NOMO-1 treated with DMSO at 0.1 percent for 48 hours (cell line): Measurements from ENCODE around the gene GLI1.
"Not testable (repeated sequence)": the region's sequence is repeated elsewhere in the genome, so short reads cannot be mapped to it uniquely, and the experiment has no call there.

Source experiments
- DNase-seq: peaks from one replicate; lab custom pipeline; 2025; ENCODE audit not compliant: unreplicated experiment; lab: John Stamatoyannopoulos, UW

The GLI1 gene

DNA sequence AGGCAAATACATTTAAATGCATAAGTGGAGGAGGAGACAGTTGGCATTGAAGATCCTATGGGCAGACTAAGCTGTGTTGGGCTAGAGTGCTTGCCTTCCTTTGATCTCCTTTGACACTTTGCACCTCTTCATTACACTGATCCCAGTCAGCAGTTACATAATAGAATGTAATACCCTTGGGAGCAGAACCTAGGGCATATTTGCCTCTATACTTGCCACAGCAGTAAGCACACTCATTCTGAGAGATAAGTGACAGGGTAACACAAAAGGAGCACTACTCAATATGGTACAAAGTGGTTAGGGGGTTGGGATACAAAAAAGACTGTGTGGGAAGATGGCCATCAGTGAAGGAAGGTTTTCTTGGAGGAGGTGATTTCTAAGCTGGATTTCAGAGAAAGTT lies 37.2 kb downstream of the GLI1 start:
- DNase-seq, result no peak

DNA sequence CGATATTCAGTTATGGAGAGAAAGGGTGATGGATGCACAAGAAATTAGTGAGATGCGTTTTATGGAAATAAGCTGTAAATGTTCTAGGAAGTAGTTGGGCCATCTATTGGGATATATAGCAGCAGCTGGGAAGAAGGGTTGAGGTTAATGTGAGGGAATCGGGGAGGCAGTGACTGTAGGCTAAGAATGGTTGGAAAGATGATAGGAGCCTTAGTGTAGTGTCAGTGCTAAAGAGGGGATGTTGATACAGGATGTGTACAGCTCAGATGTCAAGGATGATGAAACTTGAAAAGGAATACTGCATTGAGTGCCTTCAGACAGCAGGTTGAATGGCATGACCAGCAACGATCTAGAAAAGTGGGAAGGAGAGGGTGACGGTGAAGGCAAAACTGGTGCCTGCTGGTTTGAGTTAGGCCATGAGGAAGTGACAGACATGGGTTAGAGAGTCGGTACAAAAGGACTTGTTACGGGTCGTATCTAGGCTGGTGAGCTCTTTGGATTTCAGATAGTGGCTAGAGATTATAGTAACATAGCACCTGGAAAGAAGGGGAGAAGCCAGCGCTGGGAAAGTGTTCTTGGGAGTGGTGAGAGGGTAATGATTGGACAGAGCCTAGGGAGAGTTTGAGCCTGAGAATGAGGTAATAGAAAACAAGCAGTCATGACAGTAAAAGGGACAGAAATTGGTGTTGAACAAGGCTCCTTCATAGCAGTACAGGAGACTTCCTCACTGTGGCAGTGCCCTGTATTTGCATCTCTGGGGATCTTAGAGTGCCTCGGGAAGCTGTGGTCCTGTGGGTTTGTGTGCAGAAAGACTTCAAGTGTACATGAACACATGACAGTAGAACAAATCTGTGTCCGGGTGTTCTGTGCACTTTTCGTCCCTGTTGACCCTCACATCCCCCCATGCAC lies 37.9 kb downstream of the GLI1 start:
- no peak for DNase-seq

DNA sequence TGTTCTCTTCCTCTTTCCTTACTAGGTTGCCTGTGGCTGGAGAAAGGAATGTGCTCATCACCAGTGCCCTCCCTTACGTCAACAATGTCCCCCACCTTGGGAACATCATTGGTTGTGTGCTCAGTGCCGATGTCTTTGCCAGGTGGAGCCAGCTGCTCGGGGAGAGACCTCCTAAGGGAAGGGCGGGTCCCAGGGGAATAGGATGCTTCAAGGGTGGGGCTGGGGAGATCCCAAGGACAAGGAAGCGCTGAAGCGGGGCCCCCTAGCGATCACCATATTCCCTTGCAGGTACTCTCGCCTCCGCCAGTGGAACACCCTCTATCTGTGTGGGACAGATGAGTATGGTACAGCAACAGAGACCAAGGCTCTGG lies 38.5 kb downstream of the GLI1 start:
- no peak for DNase-seq

DNA sequence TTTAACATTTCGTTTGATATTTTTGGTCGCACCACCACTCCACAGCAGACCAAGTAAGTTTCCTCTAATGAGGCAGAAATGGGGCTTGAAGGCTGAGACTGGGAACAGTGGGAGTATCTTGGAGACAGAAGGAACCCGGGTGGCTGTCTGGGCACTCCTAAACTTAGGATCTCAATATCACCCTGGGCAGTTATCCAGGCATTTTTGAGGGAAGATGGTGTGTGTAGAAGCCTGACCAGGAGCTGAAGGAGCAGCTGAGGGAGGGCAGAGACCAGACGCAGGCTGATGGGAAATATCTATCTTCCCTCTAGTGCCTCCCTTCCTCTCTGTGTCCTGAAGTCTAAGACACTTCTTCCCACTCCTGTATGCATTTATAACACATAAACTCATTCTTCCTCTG lies 39.0 kb downstream of the GLI1 start:
- no peak for DNase-seq

DNA sequence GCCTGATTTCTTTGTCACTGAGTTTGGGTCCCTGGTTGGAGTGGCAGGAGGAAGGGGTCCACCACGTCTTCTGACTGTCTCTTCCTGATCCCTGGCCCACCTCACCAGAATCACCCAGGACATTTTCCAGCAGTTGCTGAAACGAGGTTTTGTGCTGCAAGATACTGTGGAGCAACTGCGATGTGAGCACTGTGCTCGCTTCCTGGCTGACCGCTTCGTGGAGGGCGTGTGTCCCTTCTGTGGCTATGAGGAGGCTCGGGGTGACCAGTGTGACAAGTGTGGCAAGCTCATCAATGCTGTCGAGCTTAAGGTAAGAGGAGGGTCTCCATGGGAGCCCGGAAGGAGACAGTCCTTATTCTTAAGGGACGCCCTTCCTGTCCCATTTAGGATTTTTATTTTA lies 40.6 kb downstream of the GLI1 start:
- no peak for DNase-seq

DNA sequence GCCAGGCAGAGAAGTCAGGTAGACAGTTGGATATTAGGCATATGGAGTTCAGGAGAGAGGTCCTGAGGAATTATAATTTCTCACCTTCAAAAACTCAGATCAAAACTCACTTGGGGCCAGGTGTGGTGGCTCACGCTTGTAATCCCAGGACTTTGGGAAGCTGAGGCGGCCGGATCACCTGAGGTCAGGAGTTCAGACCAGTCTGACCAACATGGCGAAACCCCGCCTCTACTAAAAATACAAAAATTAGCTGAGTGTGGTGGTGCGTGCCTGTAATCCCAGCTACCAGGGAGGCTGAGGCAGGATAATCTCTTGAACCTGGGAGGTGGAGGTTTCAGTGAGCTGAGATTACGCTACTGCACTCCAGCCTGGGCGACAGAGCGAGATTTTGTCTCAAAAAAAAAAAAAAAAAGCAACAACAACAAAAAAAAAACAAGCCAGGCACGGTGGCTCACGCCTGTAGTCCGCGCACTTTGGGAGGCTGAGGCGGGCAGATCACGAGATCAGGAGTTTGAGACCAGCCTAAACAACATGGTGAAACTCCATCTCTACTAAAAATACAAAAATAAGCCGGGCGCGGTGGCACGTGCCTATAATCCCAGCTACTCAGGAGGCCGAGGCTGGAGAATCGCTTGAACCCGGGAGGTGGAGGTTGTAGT lies 42.9 kb downstream of the GLI1 start:
- not testable (repeated sequence) for DNase-seq

DNA sequence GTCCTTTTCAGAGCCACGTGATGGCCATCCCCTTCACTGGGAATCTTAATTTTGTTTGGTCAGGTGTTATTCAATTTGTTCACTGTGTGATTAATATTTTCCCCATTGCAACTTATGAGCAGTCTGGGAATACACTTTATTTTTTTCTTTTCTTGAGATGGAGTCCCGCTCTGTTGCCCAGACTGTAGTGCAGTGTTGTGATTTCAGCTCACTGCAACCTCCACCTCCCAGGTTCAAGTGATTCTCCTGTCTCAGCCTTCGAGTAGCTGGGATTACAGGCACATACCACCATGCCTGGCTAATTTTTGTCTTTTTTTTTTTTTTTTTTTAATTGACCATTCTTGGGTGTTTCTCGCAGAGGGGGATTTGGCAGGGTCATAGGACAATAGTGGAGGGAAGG lies 47.0 kb downstream of the GLI1 start:
- not testable (repeated sequence) for DNase-seq

DNA sequence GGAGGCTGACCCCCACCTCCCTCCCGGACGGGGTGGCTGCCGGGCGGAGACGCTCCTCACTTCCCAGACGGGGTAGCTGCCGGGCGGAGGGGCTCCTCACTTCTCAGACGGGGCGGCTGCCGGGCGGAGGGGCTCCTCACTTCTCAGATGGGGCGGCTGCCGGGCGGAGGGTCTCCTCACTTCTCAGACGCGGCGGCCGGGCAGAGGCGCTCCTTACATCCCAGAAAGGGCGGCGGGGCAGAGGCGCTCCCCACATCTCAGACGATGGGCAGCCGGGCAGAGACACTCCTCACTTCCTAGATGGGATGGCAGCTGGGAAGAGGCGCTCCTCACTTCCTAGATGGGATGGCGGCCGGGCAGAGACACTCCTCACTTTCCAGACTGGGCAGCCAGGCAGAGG lies 48.2 kb downstream of the GLI1 start:
- not testable (repeated sequence) for DNase-seq

DNA sequence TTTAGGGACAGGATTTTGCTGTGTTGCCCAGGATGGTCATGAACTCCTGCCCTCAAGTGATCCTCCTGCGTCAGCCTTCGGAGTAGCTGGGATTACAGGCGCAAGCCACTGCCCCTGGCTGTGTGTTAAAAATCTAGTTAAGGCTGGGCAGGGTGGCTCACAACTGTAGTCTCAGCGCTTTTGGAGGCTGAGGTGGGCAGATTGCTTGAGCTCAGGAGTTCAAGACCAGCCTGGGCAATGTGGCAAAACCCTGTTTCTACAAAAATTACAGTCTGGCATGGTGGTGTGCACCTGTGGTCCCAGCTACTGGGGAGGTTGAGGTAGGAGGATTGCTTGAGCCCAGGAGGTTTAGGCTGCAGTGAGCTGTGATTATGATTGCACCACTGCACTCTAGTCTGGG lies 51.6 kb downstream of the GLI1 start:
- DNase-seq, result no peak

DNA sequence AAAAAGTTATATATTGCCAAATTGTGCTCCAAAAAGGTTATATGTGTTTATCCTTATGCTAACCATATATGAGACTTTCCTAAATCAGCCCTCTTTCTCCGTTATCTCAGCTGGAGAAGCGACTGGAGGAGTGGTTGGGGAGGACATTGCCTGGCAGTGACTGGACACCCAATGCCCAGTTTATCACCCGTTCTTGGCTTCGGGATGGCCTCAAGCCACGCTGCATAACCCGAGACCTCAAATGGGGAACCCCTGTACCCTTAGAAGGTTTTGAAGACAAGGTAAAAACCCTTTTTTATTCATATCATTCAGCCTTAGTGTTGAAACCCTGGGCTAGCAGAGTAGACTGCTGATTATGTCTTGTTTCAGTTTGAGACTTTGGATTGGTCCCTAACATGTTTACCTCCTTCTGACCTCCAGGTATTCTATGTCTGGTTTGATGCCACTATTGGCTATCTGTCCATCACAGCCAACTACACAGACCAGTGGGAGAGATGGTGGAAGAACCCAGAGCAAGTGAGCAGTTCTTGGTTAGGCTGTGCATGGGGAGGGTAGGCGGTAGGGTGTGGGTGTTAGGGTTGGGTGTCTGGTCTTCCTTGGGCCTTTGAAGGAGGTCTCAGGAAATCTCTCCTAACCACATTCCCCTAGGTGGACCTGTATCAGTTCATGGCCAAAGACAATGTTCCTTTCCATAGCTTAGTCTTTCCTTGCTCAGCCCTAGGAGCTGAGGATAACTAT lies 52.2 kb downstream of the GLI1 start:
- DNase-seq, result no peak

DNA sequence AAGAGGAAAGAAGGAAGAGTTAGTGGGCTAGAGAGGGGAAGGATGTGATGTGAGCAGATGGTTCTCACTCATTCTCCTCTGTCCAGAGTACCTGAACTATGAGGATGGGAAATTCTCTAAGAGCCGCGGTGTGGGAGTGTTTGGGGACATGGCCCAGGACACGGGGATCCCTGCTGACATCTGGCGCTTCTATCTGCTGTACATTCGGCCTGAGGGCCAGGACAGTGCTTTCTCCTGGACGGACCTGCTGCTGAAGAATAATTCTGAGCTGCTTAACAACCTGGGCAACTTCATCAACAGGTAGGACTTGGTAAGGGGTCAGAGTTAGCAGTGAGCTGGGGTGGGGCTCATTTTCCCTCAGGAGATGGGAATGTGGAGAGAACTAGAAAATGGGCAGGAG lies 53.1 kb downstream of the GLI1 start:
- no peak for DNase-seq

DNA sequence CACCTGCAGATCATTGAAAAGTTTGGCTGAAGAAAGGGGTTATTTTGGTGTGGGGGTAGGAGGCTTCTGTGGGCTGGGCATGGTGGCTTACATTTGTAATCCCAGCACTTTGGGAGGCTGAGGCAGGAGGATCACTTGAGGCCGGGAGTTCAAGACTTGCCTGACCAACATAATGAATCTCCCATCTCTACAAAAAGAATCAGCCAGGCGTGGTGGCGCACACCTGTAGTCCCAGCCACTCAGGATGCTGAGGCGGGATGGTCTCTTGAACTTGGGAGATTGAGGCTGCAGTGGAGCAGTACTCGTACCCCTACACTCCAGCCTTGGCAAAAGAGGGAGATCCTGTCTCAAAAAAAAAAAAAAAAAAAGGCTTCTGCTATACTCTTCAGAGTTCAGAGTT lies 53.7 kb downstream of the GLI1 start:
- no peak for DNase-seq

DNA sequence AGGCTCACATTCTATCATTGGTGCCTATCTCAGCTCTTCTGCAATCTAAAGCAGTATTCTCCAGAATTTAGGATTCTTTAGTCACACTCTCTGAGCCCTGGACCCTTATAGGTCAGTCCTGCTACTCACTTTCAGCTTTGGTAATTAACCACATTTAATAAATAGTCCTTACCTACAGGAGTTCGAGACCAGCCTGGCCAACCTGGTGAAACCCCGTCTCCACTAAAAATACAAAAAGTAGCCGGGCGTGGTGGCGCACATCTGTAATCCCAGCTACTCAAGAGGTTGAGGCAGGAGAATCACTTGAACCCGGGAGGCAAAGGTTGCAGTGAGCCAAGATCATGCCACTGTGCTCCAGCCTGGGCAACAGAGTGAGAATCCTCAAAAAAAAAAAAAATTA lies 54.1 kb downstream of the GLI1 start:
- DNase-seq, result not testable (repeated sequence)

DNA sequence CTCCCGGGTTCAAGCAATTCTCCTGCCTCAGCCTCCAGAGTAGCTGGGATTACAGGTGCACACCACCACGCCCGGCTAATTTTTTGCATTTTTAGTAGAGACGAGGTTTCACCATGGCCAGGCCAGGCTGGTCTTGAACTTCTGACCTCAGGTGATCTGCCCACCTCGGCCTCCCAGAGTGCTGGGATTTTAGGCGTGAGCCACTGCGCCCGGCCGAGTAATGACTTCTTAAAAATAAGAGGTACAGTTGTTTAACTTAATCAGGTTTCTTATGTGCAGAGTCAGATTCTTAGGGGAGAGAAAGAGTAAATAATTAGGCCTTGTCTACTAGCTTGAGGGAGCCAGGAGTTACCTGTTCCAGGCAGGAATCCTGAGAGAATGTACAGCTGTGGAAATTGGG lies 54.7 kb downstream of the GLI1 start:
- not testable (repeated sequence) for DNase-seq

DNA sequence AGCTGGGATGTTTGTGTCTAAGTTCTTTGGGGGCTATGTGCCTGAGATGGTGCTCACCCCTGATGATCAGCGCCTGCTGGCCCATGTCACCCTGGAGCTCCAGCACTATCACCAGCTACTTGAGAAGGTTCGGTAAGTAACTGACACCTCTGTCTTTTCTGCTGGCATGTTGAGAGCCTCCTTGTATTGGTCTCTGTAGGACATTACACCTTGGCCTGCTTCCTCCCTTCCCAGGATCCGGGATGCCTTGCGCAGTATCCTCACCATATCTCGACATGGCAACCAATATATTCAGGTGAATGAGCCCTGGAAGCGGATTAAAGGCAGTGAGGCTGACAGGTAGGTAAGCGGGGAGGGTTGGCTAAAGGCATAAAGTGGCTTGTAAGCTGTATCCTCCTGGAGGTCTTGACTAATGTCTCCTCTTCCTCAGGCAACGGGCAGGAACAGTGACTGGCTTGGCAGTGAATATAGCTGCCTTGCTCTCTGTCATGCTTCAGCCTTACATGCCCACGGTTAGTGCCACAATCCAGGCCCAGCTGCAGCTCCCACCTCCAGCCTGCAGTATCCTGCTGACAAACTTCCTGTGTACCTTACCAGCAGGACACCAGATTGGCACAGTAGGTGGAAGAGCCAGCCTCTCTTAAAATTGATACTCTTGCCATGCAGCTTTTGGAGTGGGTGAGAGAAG lies 55.3 kb downstream of the GLI1 start:
- DNase-seq, result no peak

DNA sequence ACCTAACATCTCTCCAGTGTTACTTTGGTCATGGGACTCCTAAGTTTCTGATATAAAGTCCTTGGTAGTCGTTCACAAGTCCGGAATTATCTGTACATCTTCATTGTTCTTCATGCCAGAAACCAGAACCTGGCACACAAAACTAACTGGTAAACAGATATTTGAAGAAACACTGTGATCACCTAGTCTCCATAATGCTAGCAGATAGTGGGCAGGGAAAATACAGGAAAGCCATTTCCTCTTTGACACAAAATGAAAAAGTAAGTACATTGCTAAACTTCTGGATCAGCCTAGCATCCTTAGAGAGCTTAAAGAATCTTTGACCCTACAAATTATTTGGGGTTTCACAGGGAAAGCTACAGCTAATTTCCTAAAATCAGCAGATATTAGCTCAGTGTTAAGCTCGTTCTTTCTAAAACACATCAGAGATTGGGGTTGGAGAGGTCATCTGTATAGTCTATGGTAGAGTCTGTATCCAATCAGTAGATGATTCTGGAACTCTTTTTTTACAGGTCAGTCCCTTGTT lies 55.9 kb downstream of the GLI1 start:
- no peak for DNase-seq

DNA sequence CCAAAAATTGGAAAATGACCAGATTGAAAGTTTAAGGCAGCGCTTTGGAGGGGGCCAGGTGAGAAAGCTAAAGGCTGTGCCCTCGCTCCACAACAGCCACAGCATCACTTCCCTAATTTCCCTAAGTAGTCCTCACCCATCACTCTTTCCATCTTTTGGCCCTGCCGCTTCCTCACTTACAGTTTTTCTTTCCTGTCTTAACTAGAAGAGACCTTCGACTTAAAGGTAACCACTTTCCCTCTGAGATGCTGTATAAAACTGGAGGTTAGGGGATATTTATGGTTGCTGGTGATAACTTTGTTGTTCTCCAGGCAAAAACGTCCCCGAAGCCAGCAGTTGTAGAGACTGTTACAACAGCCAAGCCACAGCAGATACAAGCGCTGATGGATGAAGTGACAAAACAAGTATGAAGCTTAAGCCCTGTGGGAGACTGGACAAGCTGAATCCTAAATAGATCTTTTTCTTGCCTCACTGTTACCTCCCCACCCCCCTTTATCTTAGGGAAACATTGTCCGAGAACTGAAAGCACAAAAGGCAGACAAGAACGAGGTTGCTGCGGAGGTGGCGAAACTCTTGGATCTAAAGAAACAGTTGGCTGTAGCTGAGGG lies 56.5 kb downstream of the GLI1 start:
- DNase-seq, result no peak

DNA sequence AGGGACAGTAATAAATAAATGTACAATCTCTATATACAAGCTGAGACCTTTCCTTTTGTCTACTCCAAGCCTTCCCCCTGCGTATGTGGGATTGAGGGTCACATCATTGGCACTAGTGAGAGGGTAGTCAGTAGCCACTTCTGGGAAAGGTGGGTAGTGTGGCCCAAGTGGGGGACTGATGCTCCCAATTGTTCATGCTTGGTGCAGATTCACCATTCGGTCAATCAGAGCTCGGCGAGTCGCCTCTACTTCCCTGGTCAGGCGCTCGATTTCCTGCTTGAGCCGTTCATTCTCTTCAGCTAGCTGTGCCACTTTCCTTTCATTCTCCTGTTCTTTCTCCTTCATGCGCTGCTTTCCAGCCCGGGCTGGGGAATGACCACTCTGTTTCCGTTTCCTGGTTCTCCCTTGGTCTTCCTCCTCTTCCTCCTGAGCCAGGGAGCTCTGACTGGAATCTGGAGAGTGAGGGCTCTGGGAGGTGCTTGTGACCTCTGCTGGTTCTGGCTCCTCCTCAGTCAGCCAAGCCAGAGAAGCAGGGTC lies 57.1 kb downstream of the GLI1 start:
- no peak for DNase-seq

DNA sequence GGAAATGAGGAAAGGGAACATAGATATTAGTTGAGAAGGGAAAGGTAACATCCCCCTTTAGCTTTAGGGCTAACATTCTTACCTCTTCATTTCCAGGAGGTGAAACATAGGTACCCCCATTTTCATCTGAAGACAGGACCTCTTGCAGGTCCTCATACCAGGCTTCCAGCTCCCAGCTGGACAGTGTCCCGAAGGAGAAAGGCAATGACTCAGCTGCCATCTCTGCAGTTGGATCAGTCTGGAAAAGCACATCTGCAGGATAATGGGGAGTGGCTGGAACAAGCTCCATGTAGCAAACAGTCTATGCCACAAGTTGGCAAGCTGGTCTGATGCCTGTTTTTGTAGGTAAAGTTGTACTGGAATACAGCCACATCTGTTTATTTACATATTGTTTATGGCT lies 57.6 kb downstream of the GLI1 start:
- DNase-seq, result no peak

DNA sequence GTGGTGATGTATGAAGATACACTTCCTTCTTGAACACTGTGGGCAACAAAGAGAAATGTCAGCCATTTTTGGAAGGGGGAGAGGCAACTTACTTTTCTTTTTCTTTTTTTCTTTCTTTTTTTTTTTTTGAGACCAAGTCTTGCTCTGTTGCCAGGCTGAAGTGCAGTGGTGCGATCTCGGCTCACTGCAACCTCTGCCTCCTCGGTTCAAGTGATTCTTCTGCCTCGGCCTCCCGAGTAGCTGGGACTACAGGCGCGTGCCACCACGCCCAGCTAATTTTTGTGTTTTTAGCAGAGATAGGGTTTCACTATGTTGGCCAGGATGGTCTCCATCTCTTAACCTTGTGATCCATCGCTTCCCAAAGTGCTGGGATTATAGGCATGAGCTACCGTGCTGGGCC lies 58.1 kb downstream of the GLI1 start:
- DNase-seq, result not testable (repeated sequence)
